Measurements from ENCODE around the gene MNT.
"Not testable (repeated sequence)": the region's sequence is repeated elsewhere in the genome, so short reads cannot be mapped to it uniquely, and the experiment has no call there.

Gene MNT, protein sequence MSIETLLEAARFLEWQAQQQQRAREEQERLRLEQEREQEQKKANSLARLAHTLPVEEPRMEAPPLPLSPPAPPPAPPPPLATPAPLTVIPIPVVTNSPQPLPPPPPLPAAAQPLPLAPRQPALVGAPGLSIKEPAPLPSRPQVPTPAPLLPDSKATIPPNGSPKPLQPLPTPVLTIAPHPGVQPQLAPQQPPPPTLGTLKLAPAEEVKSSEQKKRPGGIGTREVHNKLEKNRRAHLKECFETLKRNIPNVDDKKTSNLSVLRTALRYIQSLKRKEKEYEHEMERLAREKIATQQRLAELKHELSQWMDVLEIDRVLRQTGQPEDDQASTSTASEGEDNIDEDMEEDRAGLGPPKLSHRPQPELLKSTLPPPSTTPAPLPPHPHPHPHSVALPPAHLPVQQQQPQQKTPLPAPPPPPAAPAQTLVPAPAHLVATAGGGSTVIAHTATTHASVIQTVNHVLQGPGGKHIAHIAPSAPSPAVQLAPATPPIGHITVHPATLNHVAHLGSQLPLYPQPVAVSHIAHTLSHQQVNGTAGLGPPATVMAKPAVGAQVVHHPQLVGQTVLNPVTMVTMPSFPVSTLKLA

DNA sequence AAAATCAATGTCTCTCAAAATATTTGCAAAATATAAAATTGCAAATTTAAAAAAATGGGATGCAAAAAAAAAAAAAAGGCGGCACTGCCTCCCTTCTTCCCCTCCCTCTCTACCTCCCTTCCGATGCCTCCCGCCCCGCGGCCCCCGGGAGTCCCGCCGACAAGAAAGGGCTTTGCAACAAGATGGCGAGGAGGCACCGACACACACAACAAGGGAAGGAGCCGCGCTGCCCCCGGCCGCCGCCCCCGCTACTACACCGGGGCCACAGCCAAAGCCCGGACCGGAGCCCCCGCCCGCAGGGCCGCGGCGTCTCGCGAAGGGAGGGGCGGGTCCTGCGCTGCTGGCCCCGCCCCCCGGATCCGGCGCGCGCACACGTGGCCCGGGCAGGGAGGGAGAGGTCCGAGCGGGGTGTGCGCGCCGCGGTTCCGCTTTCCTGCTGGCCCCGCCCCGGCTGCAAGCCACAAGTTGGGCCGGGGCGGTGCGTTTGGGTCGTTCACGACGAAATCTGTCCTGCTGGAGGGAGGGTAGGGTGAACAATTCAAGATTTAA lies at the start of gene MNT:
Gene MNT, minus strand, starts transcription at position 184 of the 549 bp plus-strand sequence. CDS start 348 bp downstream, outside the sequence.
- no peak for TF ChIP-seq ZNF274 (IDR thresholded peaks at IDR 0.05; ENCODE audit: low read depth, low read length)
- peak within 1 kb of the TSS; percentile 85 for H3K4me3 ChIP-seq (ENCODE audit: low read length)

DNA sequence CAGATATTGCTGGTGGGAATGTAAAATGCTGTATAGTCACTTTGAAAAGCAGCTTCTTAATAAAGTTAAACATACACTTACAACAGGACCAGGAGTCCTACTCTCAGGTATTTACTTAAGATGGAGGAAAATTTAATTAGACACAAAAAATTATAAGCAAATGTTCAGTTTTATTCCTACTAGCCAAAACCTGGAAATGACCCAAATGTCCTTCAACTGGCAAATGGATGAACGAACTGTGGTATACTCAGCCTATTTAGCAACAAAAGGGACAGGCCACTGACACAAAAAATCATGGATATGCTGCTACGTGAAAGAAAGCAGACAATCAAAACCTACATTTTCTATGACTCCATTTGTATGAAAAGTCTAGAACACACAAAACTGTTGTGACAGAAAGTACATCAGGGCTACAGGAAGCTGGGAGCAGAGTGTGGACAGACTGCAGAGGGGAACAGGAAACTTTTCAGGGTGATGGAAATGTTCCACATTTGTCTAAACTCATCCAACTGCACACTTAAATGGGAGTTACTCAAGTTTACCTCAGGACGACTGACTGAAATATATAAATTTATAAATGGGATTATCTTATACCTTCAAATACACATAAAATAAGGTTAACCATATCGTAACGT lies 49.3 kb upstream of the MNT start:
- no peak for TF ChIP-seq ZNF274 (IDR thresholded peaks at IDR 0.05; ENCODE audit: low read depth, low read length)
- H3K4me3 ChIP-seq (ENCODE audit: low read length) = no peak overlapping the region

DNA sequence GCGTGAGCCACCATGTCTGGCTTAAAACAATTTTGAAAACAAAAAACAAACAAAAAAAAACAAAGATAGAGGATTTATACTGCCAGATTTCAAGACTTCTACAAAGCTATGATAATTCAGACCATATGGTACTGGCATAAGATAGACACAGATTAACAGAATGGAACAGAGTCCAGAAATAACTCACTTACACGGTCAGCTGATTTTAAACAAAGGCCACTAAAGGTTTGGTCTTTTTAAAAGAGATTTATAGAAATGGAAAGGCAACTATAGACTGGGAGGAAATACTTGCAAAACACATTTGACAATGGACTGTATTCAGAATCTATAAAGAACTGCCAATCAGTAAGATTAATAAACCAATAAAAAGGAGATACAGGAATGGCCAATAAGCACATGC lies 48.6 kb upstream of the MNT start:
- no peak for TF ChIP-seq ZNF274 (IDR thresholded peaks at IDR 0.05; ENCODE audit: low read depth, low read length)
- H3K4me3 ChIP-seq (ENCODE audit: low read length) = no peak overlapping the region

DNA sequence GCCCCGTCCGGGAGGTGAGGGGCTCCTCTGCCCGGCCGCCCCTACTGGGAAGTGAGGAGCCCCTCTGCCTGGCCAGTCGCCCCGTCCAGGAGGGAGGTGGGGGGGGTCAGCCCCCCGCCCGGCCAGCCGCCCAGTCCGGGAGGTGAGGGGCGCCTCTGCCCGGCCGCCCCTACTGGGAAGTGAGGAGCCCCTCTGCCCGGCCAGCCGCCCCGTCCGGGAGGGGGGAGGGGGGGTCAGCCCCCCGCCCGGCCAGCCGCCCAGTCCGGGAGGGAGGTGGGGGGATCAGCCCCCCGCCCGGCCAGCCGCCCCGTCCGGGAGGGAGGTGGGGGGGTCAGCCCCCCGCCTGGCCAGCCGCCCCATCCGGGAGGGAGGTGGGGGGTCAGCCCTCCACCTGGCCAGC lies 46.6 kb upstream of the MNT start:
- not testable (repeated sequence) for H3K4me3 ChIP-seq (ENCODE audit: low read length)

DNA sequence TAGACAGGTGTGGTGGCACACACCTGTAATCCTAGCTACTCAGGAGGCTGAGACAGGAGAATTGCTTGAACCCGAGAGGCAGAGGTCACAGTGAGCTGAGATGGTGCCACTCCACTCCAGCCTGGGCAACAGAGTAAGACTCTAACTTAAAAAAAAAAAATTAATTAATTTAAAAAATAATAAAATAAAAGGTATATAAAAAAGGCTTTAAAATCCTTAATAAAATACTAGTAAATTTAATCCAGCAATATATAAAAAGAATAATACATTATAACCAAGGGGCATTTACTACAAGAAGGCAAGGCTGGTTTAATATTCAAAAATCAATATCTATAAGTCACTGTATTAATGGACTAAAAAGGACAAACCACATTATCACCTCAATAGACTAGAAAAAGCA lies 44.8 kb upstream of the MNT start:
- no peak overlapping the region for H3K4me3 ChIP-seq (ENCODE audit: low read length)
- no peak for TF ChIP-seq ZNF274 (IDR thresholded peaks at IDR 0.05; ENCODE audit: low read depth, low read length)

DNA sequence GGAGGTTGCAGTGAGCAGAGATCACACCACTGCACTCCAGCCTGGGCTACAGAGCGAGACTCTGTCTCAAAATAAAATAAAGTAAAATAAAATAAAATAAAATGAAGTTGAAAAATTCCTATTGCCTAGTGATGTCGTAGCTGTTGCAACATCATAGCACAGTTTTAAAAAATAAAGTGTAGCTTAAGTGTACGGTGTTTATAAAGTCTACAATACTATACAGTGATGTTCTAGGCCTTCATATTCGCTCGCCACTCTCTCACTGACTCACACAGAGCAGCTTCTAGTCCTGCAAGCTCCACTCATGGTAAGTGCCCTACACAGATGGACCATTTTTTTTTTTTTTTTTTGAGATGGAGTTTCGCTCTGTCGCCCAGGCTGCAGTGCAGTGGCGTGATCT lies 43.5 kb upstream of the MNT start:
- no peak for TF ChIP-seq ZNF274 (IDR thresholded peaks at IDR 0.05; ENCODE audit: low read depth, low read length)
- H3K4me3 ChIP-seq (ENCODE audit: low read length) = no peak overlapping the region

DNA sequence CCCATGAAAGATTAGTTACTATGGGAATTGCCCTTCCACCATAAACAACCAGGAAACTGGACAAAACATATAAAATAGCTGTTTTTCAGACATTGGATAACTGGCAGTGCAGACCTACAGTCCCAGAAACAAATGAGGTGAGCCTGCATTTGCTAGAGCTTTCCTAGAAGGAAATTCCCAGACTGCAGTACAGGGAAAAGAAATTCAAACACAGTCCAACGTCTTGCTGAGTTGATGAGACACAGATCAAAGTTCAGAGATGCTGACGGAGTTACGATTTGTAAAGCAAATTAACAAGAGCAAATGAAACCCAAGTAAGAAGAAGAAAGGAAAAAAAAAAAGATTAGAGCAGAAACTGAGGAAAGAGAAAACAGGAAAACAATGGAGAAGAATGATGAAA lies 41.3 kb upstream of the MNT start:
- TF ChIP-seq ZNF274 (IDR thresholded peaks at IDR 0.05; ENCODE audit: low read depth, low read length) = no peak
- no peak overlapping the region for H3K4me3 ChIP-seq (ENCODE audit: low read length)

DNA sequence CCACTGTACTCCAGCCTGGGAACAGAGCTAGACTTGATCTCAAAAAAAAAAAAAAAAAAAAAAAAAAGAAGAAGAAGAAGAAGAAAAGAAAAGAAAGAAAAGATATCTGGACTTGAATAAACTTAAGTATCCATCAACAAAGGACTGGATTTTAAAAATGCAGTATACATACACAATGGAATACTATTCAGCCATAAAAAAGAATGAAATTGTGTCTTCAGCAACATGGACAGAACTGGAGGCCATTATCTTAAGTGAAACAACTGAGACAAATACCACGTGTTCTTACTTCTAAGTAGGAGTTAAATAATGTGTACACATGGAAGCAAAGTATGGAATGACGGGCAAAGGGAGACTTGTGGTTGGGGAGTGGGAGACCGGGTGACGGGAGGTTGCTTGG lies 40.1 kb upstream of the MNT start:
- TF ChIP-seq ZNF274 (IDR thresholded peaks at IDR 0.05; ENCODE audit: low read depth, low read length) = no peak

DNA sequence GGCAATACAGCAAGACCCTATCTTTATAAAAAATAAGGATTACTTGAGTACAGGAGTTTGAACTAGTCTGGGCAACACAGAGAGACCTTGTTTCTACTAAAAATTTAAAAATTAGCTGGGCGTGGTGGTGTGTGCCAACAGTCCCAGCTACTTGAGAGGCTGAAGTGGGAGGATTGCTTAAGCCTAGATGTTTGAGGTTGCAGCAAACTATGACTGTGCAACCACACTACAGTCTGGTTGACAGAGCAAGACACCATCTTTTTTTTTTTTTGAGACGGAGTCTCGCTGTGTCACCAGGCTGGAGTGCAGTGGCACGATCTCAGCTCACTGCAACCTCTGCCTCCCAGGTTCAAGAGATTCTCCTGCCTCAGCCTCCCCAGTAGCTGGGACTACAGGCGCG lies 39.1 kb upstream of the MNT start:
- not testable (repeated sequence) for H3K4me3 ChIP-seq (ENCODE audit: low read length)

More for the DNA sequence above, 40.1 kb upstream of the MNT start:
- H3K4me3 ChIP-seq (ENCODE audit: low read length) = no peak overlapping the region

DNA sequence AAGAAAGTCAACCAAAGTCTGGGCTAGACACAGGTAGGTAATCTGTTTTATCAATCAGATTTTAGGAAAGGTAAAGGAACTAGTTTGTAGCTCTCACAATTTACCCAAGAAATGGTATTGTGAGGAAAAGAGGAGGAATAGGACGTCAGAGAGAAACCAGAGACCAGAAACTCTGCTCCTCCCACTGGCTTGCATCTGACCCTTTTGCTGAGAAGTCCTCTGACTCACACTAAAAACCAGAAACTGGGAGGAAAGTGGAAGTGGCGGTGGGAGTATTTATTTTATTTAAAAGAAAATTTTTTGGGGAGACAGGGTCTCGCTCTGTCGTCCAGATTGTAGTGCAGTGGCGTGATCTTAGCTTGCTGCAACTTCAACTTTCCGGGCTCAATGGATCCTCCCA lies 38.0 kb upstream of the MNT start:
- TF ChIP-seq ZNF274 (IDR thresholded peaks at IDR 0.05; ENCODE audit: low read depth, low read length) = no peak
- no peak overlapping the region for H3K4me3 ChIP-seq (ENCODE audit: low read length)

DNA sequence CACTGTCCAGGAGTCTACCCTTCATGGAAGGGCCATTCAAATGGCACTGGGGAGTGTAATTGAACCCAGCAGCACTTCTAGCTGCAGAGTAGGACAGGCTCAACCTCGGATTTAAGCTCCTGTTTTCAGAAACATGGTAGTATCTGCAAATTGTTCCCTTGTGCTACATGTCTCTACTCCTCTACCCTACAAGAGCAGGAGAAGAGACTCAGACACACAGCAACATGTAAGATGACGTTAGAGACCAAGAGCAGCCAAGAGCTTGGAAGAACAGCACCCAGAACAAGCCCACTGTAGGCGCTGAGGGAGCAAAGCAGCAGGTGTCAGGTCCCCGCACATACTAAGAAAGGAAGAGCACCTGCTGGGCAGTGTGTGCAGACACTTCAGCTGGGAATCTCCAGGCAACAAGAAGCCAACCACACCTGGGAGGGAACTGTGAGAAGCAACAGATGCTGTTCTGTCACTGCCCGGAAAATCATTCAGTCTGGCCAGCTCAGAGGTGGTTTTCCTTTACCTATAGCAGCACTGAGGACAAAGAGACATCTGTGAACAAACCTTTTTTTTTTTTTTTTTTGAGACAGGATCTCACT lies 35.6 kb upstream of the MNT start:
- no peak for TF ChIP-seq ZNF274 (IDR thresholded peaks at IDR 0.05; ENCODE audit: low read depth, low read length)
- no peak overlapping the region for H3K4me3 ChIP-seq (ENCODE audit: low read length)

DNA sequence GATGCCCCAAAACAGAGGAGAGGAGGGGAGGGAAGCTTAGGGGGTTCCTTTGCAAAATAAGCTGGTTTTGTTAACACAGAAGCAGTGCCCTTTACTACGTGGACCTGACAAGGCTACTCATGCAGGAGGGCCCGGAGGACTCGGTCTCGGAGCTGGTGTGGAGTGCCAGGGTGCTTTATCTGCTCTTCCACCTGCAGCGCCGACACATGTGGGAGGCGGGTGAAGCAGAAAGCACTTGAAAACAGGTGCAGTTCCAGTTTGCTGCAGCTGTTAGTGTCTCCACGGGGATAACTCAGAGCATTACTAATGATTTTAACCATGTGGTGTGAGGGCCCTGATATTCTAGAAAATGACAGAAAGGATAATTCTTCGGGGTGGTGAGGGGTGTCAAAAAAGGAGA lies 35.0 kb upstream of the MNT start:
- H3K4me3 ChIP-seq (ENCODE audit: low read length) = no peak overlapping the region
- TF ChIP-seq ZNF274 (IDR thresholded peaks at IDR 0.05; ENCODE audit: low read depth, low read length) = no peak

DNA sequence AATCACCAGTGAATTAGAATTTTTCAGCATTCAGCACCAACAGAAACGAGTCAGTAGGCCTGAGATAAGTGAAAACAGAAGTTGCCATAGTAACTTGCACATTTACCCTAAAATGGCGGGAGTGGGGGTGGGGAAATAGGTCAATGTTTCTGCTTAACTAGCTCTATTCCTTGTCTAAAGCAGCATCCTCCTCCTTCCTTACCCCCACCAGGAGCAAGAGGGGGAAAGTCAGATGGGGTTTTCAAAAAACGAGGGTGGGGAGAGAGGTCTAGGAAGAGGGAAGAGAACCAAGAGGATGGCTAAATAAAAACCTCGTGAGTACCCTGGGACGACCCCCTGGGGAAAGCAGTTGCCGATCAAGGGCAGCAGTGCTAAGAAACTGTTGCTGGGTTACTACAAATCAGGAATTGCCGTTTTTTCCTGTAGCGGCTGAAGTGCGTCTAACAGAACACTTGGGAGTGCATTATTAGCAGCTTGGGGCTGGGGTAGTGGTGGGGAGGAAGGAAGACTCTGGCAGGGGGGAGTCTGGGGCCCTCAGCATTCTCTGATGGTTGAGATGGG lies 34.4 kb upstream of the MNT start:
- no peak overlapping the region for H3K4me3 ChIP-seq (ENCODE audit: low read length)
- TF ChIP-seq ZNF274 (IDR thresholded peaks at IDR 0.05; ENCODE audit: low read depth, low read length) = no peak

DNA sequence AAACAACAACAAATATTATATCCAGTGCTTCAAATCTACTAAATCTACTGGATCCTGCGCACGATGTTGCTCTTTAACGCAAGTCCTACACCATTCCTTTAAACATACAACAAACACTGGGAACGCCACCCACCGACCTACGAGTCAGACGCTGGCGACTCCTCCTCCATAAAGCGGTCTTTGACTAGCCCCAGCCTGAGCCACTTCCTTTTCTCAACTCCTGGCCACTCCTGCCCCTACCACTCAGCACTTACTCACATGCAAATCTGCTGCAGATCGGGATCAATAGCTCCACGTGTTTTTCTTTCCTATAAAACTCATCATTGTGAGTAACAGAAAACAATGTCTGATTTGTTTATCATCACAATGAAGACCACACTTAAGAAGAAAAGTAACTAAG lies 32.8 kb upstream of the MNT start:
- H3K4me3 ChIP-seq (ENCODE audit: low read length) = no peak overlapping the region
- no peak for TF ChIP-seq ZNF274 (IDR thresholded peaks at IDR 0.05; ENCODE audit: low read depth, low read length)
